Suprapubic skin (tissue), 4 donors: Measurements from ENCODE around the gene KREMEN1.

Source experiments
- CTCF ChIP-seq, 2 donors: fragments of 200-600 bp in 1 of 2; fragments of 450-650 bp in 1 of 2; sonication (generic) in 1 of 2; IDR thresholded peaks; one replicate each; pipeline ENCODE4 v1.5.1; 2016 to 2019; ENCODE audit warnings: antibody characterized with exemption in 2 of 2, mild to moderate bottlenecking in 1 of 2, moderate library complexity in 1 of 2
- EP300 ChIP-seq: sonication (generic); formaldehyde crosslinking; IDR thresholded peaks from one replicate; pipeline ENCODE4 v1.6.1; 2017; ENCODE audit warnings: antibody characterized with exemption
- POLR2A ChIP-seq, 2 donors: fragments of 450-650 bp; IDR thresholded peaks; one replicate each; pipeline ENCODE4 v1.6.1; 2017; ENCODE audit warnings: antibody characterized with exemption in 2 of 2, mild to moderate bottlenecking in 2 of 2, moderate library complexity in 2 of 2
- POLR2AphosphoS5 ChIP-seq, 3 donors: sonication (generic); formaldehyde crosslinking; IDR thresholded peaks; one replicate each; pipeline ENCODE4 v1.6.1; 2017; ENCODE audit warnings: antibody characterized with exemption in 3 of 3

DNA sequence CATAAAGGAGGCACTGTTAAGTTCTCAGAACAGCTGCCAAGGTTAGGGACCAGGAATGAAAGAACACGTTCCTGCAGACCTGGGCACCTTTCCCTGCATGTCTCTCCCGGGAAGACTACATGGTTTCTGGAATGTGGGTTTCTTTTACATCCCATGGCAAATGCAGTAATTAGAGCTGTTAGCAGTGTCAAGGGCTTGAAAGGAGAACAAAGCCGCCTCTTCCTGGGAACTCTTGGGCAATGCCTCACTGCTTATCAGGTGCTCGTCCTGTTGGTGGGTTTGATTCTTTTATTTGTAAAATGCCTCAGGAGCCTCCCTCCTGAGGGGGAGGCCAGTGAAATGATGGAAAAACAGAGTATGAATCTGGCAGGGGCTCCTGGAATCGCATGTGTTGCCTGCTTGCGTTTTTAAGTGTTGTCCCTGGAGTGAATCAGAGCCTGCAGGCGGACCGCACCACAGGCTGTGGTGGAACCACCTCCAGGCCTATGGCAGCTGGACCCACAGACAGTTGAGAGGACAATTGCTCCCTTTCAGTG lies 10.5 kb upstream of the KREMEN1 start:
- TF ChIP-seq CTCF (IDR thresholded peaks at IDR 0.05), result no peak
- TF ChIP-seq POLR2A (IDR thresholded peaks at IDR 0.05), result no peak
- no peak for TF ChIP-seq POLR2AphosphoS5 (IDR thresholded peaks at IDR 0.05)
- no peak for TF ChIP-seq EP300
